ENCODE results near the gene NOS3.

Gene NOS3

DNA sequence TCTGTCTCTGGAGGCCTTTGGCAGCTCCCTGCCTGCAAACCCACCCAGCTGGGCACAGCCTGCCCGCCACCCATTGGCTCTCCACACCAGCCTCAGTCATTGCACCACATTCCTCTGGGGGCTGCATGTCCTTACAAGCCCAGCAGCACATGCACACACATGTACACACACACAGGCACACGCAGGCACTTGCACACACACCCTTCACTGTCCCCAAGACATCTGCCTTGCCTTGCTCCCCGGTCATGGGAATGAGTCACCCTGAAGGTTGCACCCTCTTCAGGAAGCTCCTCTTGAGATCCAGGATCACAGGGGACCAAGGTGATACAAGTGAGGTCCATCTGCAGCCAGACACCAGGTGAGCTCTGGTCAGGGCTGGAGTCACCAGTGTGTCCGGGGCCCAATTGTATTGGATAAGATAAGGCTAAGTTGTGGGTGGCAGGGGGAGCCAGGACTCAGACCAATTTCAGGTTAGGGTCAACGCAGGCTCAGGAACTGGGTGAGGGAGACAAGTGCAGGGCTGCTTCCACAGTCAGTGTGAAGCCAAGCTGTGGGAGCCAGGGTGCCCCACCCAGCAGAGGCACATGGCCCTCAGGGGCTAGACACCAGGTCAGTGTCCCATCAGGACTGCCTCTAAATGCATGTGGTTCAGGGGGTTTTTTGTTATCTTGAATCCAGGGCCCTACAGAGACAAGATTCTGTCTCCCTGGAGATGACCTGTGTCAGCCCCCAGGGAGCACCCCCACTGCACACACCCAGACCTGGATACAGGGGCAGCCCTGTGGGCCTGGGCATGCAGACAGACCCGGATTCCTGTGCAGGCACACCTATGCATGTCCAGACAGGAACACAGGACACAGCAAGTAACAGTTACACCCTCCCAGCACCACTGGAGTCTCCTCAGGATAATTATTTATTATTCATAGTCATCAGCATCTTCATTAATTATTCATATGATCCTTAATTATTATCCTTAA, 46.5 kb upstream of the NOS3 start:
- TF ChIP-seq, protein P1, sequence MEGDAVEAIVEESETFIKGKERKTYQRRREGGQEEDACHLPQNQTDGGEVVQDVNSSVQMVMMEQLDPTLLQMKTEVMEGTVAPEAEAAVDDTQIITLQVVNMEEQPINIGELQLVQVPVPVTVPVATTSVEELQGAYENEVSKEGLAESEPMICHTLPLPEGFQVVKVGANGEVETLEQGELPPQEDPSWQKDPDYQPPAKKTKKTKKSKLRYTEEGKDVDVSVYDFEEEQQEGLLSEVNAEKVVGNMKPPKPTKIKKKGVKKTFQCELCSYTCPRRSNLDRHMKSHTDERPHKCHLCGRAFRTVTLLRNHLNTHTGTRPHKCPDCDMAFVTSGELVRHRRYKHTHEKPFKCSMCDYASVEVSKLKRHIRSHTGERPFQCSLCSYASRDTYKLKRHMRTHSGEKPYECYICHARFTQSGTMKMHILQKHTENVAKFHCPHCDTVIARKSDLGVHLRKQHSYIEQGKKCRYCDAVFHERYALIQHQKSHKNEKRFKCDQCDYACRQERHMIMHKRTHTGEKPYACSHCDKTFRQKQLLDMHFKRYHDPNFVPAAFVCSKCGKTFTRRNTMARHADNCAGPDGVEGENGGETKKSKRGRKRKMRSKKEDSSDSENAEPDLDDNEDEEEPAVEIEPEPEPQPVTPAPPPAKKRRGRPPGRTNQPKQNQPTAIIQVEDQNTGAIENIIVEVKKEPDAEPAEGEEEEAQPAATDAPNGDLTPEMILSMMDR (IDR thresholded peaks at IDR 0.05; ENCODE audit: low read depth, low read length, missing control alignments): no peak
- in situ Hi-C loops (cut with HindIII; ENCODE audit: low sequenced_read_pairs): no loop called here
- no peak overlapping the region for H3K4me3 ChIP-seq (ENCODE audit: low read depth, low read length)
- no peak for DNase-seq (ENCODE audit: low read depth)

DNA sequence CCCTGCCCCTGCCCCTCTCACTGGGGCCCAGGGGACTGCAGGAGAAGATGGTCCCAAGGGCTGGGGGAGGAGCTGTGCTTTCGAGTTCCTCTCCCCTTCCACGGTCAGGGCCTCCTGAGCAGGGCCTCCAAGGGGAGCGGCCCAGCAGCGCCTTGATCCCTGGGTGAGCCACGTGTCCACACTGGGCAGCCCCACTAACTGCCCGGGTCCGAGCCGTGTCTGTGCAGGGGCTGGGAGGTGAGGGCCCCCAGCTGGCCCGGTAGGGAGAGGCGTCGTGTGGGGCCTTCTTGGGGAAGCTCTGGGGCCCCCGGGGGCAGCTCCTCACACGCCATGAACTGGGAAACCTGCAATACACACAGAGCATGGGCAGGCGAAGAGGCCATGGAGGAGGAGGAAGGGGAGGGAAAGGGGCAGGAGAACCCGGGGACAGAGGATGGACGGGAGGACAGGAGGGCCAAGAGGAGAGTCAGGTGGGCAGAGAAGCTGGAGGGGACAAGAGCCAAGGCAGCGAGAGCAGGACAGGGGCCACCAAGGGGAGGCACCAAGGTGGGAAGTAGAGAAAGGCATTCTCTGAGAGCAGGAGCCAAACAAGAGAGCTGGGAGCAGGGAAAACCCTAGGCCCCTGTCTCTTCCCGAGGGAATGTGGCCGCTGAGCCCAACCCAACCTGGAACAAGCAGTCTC, 45.5 kb upstream of the NOS3 start:
- no peak overlapping the region for H3K4me3 ChIP-seq (ENCODE audit: low read depth, low read length)
- in situ Hi-C loops (cut with HindIII; ENCODE audit: low sequenced_read_pairs): no loop called here
- TF ChIP-seq, protein P1 (IDR thresholded peaks at IDR 0.05; ENCODE audit: low read depth, low read length, missing control alignments): no peak
- no peak for DNase-seq (ENCODE audit: low read depth)

DNA sequence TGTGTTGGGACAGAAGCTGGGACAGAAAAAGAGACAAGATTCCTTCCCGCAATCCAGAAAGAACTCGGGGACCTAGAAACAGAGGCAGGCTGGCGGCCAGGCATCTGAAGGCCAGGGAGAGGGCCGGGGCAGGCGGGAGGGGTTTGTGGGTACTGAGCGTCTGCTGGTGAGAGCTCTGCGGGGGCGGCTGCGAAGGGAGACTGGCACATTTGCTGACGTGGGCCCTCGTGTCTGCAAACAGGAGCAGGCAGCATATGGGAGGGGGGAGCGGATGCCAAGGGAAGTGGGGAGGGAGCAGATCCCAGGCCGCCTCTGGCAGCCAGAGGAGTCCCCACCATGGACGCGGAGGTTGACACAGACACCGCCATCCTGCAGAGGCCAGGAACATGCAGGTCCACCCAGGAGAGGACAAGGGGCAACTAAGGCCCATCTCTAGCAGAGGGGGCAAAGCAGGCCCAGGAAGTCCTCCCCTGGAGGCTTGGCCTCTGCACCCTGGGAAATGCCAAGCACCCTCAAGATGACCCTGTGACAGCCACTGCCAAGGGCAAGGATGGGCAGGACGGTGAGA, 44.9 kb upstream of the NOS3 start:
- TF ChIP-seq, protein P1 (IDR thresholded peaks at IDR 0.05; ENCODE audit: low read depth, low read length, missing control alignments): no peak
- in situ Hi-C loops (cut with HindIII; ENCODE audit: low sequenced_read_pairs): no loop called here
- DNase-seq (ENCODE audit: low read depth): no peak
- H3K4me3 ChIP-seq (ENCODE audit: low read depth, low read length): no peak overlapping the region

DNA sequence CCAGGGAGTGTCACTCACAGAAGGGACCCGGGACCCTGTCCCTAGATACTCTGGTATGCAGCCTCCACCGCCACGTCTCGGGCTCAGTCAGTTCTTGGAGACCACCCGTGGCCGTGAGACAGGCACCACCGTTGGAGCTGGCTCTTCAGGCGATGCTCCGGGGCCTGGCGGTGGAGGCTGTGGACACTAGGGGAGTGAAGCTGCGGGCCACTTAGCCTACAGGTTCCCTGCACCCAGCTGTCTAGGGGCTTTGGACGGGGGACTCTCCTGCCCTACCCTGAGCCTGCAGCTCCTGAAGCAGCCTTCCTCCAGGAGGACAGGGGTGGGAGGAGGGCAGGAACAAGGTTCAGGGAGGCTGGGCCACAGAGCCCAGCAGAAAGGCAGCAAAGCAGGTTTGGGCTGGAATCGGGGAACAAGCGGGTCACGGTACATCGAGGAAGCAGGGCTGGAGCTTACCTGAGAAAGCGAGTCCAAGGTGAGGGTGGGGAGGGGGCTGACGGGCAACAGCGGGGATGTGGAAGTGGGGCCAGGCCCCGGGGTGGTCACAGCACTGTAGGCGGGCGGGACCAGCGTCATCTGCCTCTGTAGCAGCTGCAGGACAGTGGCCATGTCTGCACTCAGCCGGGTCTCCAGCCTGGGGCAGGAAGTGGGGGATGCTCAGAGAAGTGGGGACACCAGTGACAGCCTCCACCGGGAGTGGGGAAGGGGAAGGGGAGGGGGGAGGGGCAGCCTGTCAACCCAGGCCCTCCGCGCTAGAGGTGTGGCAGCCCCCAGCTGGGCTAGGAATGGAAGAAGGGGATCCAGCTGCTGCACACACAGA, 44.2 kb upstream of the NOS3 start:
- no peak overlapping the region for H3K4me3 ChIP-seq (ENCODE audit: low read depth, low read length)
- TF ChIP-seq, protein P1 (IDR thresholded peaks at IDR 0.05; ENCODE audit: low read depth, low read length, missing control alignments): no peak
- DNase-seq (ENCODE audit: low read depth): no peak
- in situ Hi-C loops (cut with HindIII; ENCODE audit: low sequenced_read_pairs): no loop called here

GRCh38 chr7:150947241-150947745, 43.5 kb upstream of the NOS3 start:
- in situ Hi-C loops (cut with HindIII; ENCODE audit: low sequenced_read_pairs): no loop called here
- DNase-seq (ENCODE audit: low read depth): no peak
- no peak overlapping the region for H3K4me3 ChIP-seq (ENCODE audit: low read depth, low read length)
- TF ChIP-seq, protein P1 (IDR thresholded peaks at IDR 0.05; ENCODE audit: low read depth, low read length, missing control alignments): no peak
